Liver (tissue), 9 donors: Measurements from ENCODE around the gene ATP8B3. TPM values are rescaled to one million over a fixed set of nuclear protein-coding genes. Genes with fewer than 3 reads are reported as not detected.

Experiments used
- DNase-seq: peaks from one replicate; pipeline ENCODE4 v3.0.0-alpha.2; 2017; ENCODE audit warnings: low spot score
- H3K27ac ChIP-seq, 2 donors: one replicate each; pipeline ENCODE4 v1.7.0; 2013; ENCODE audit warnings: inconsistent platforms in 2 of 2, low read length in 2 of 2, control low read depth in 1 of 2, low read depth in 1 of 2, mild to moderate bottlenecking in 1 of 2
- H3K27me3 ChIP-seq, 4 donors: one replicate each; pipeline versions ENCODE4 v1.6.1 to v1.7.0; 2013; ENCODE audit warnings: low read length in 3 of 4, inconsistent platforms in 1 of 4, mild to moderate bottlenecking in 1 of 4, moderate library complexity in 1 of 4; ENCODE audit not compliant: control insufficient read depth in 4 of 4, insufficient read depth in 4 of 4
- H3K36me3 ChIP-seq, 4 donors: one replicate each; pipeline versions ENCODE4 v1.6.1 to v1.7.0; 2013; ENCODE audit warnings: low read length in 3 of 4, mild to moderate bottlenecking in 3 of 4, low read depth in 1 of 4, moderate library complexity in 1 of 4; ENCODE audit not compliant: control insufficient read depth in 4 of 4, insufficient read depth in 3 of 4
- H3K4me1 ChIP-seq, 4 donors: one replicate each; pipeline versions ENCODE4 v1.6.1 to v1.7.0; 2013; ENCODE audit warnings: low read length in 3 of 4, mild to moderate bottlenecking in 3 of 4, moderate library complexity in 1 of 4; ENCODE audit not compliant: control insufficient read depth in 4 of 4, insufficient read depth in 4 of 4
- H3K4me3 ChIP-seq, 3 donors: one replicate each; pipeline versions ENCODE4 v1.6.1 to v1.7.0; 2013; ENCODE audit warnings: low read length in 3 of 3, control low read depth in 1 of 3, low read depth in 1 of 3, mild to moderate bottlenecking in 1 of 3
- H3K9ac ChIP-seq, 2 donors: one replicate each; pipeline ENCODE4 v1.7.0; 2013; ENCODE audit warnings: low read length in 2 of 2, mild to moderate bottlenecking in 2 of 2, moderate library complexity in 2 of 2, control low read depth in 1 of 2, low read depth in 1 of 2
- H3K9me3 ChIP-seq, 4 donors: one replicate each; pipeline versions ENCODE4 v1.6.1 to v1.7.0; 2013; ENCODE audit warnings: low read length in 3 of 4; ENCODE audit not compliant: control insufficient read depth in 4 of 4
- ATF3 ChIP-seq: IDR thresholded peaks from 2 replicates; pipeline ENCODE4 v1.6.1; 2016; ENCODE audit warnings: antibody characterized with exemption
- EGR1 ChIP-seq, 2 donors: IDR thresholded peaks; 2 replicates each; pipeline ENCODE4 v1.6.1; 2016 to 2018; ENCODE audit warnings: antibody characterized with exemption in 2 of 2, low read depth in 2 of 2
- FOXA1 ChIP-seq: IDR thresholded peaks from 2 replicates; pipeline ENCODE4 v1.6.1; 2016; ENCODE audit warnings: antibody characterized with exemption
- FOXA2 ChIP-seq: IDR thresholded peaks from 2 replicates; pipeline ENCODE4 v1.6.1; 2016; ENCODE audit warnings: antibody characterized with exemption
- GABPA ChIP-seq, 2 donors: IDR thresholded peaks in 1 of 2; conservative IDR thresholded peaks in 1 of 2; 2 replicates each; pipeline ENCODE4 v1.6.1; 2016; ENCODE audit warnings: antibody characterized with exemption in 2 of 2, mild to moderate bottlenecking in 1 of 2, moderate library complexity in 1 of 2
- HNF4A ChIP-seq, 2 donors: conservative IDR thresholded peaks; 2 replicates each; pipeline ENCODE4 v1.6.1; 2016; ENCODE audit warnings: antibody characterized with exemption in 2 of 2, mild to moderate bottlenecking in 2 of 2
- HNF4G ChIP-seq: IDR thresholded peaks from 2 replicates; pipeline ENCODE4 v1.6.1; 2016; ENCODE audit warnings: antibody characterized with exemption
- JUND ChIP-seq, 2 donors: IDR thresholded peaks; 2 replicates each; pipeline ENCODE4 v1.6.1; 2016; ENCODE audit warnings: antibody characterized with exemption in 2 of 2
- NR2F2 ChIP-seq: IDR thresholded peaks from 2 replicates; pipeline ENCODE4 v1.6.1; 2016; ENCODE audit warnings: antibody characterized with exemption
- RXRA ChIP-seq, 2 donors: IDR thresholded peaks; 2 replicates each; pipeline ENCODE4 v1.6.1; 2017 to 2018; ENCODE audit warnings: antibody characterized with exemption in 2 of 2, mild to moderate bottlenecking in 1 of 2
- SP1 ChIP-seq: IDR thresholded peaks from 2 replicates; pipeline ENCODE4 v1.6.1; 2018; ENCODE audit warnings: antibody characterized with exemption, mild to moderate bottlenecking
- TAF1 ChIP-seq: conservative IDR thresholded peaks from 2 replicates; pipeline ENCODE4 v1.6.1; 2016; ENCODE audit warnings: antibody characterized with exemption, mild to moderate bottlenecking
- YY1 ChIP-seq: IDR thresholded peaks from 2 replicates; pipeline ENCODE4 v1.6.1; 2016; ENCODE audit warnings: antibody characterized with exemption, mild to moderate bottlenecking
- ZBTB33 ChIP-seq: IDR thresholded peaks from 2 replicates; pipeline ENCODE4 v1.6.1; 2016; ENCODE audit warnings: antibody characterized with exemption
- WGBS: extraction: QIAGEN DNeasy Blood & Tissue Kit; methylation state at CpG from one replicate; pipeline ENCODE4 v1.1.7; 2013; 5-methylcytosine and 5-hydroxymethylcytosine counted together
- polyA plus RNA-seq, 2 donors: library from polyadenylated mRNA; stranded (reverse) in 1 of 2; unstranded in 1 of 2; fragments of 200-250 nt in 1 of 2; fragments of >200 nt in 1 of 2; fragmentation: Nextera tagmentation in 1 of 2; extraction: Ambion mirVana in 1 of 2; gene quantifications; one replicate each; pipeline versions ENCODE4 v1.2.1 to v1.2.3, GENCODE V29; 2013 to 2015
- total RNA-seq, 2 donors: library from RNA; depleted of rRNA; stranded (reverse); fragments of >200 nt; gene quantifications; one replicate each; pipeline ENCODE4 v1.2.3, GENCODE V29; 2014
- TF ChIP-seq, protein P1 (sequence below): IDR thresholded peaks from 2 replicates; pipeline ENCODE4 v1.6.1; 2016; ENCODE audit warnings: antibody characterized with exemption, mild to moderate bottlenecking
- TF ChIP-seq, protein P2 (sequence below): IDR thresholded peaks from 2 replicates; pipeline ENCODE4 v1.6.1; 2016; ENCODE audit warnings: antibody characterized with exemption
- TF ChIP-seq, protein P3 (sequence below): fragments of 150-350 bp; IDR thresholded peaks from 2 replicates; pipeline ENCODE4 v1.5.1; 2017; ENCODE audit warnings: improper control_type of control experiment, low read depth, low read length; ENCODE audit not compliant: missing input control
- donor health status: healthy.
- donor health status: healthy.
- donor health status: healthy.
- donor health status: healthy.
- donor health status: healthy.

The ATP8B3 gene
- total and polyA plus RNA-seq, 4 donors = 0.42 to 3.1 (median 0.52) TPM

DNA sequence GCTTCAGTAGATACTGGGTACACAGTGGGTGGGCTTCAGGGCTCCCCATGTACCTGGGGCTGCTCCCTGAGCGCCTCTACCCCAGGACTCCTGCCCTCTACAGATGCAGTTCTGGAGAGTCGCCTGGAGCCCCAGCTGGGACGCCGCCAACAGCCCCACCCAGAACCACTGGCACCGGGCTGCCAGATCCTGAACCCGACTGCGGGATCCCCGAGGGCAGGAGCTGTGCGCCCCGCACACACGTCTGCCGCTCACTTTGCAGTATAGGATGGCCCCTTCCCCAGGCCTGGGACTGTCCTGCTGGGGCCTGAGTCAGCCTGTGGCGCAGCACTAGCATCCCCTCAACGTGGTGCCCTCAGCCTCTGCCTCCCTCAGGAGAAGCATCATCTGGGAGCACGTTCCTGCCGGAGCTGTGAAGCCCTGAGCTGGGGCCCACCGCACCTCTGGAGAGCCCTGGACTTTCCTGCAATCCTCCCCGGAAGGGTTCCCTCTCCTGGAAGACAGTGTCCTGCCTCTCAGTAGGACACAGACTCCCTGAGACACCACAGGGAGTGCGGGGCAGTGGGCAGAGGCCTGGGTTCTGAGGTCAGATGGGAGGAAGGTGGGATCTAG is 32.5 kb upstream of the ATP8B3 start:
- Histone ChIP-seq H3K9me3 (no peaks in the 10 kb centered on the region), H3K9ac (no peak overlapping the region), H3K27me3 (no peaks in the 10 kb centered on the region), H3K36me3 (no peaks in the 10 kb centered on the region), H3K27ac (no peak overlapping the region), H3K4me3 (no peak overlapping the region), H3K4me1 (peaks cover 15 to 79% (median 68%) of the 10 kb centered on the region in 4 donors)
- no peak for DNase-seq
- 78% methylated on average over 19 of the region's 19 CpGs for WGBS
- TF ChIP-seq EGR1 (IDR thresholded peaks at IDR 0.05; ENCODE audit: low read depth in 2 of 2) (no peak), NR2F2 (no peak), HNF4A (conservative IDR thresholded peaks at IDR 0.05) (no peak), GABPA (IDR thresholded peaks at IDR 0.05 in 1 of 2, conservative IDR thresholded peaks at IDR 0.05 in 1 of 2) (no peak), ATF3 (no peak), YY1 (no peak), FOXA2 (no peak), HNF4G (no peak), SP1 (no peak), RXRA (IDR thresholded peaks at IDR 0.05) (no peak)
- TF ChIP-seq, protein P1, sequence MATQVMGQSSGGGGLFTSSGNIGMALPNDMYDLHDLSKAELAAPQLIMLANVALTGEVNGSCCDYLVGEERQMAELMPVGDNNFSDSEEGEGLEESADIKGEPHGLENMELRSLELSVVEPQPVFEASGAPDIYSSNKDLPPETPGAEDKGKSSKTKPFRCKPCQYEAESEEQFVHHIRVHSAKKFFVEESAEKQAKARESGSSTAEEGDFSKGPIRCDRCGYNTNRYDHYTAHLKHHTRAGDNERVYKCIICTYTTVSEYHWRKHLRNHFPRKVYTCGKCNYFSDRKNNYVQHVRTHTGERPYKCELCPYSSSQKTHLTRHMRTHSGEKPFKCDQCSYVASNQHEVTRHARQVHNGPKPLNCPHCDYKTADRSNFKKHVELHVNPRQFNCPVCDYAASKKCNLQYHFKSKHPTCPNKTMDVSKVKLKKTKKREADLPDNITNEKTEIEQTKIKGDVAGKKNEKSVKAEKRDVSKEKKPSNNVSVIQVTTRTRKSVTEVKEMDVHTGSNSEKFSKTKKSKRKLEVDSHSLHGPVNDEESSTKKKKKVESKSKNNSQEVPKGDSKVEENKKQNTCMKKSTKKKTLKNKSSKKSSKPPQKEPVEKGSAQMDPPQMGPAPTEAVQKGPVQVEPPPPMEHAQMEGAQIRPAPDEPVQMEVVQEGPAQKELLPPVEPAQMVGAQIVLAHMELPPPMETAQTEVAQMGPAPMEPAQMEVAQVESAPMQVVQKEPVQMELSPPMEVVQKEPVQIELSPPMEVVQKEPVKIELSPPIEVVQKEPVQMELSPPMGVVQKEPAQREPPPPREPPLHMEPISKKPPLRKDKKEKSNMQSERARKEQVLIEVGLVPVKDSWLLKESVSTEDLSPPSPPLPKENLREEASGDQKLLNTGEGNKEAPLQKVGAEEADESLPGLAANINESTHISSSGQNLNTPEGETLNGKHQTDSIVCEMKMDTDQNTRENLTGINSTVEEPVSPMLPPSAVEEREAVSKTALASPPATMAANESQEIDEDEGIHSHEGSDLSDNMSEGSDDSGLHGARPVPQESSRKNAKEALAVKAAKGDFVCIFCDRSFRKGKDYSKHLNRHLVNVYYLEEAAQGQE = no peak
- TF ChIP-seq, protein P2, sequence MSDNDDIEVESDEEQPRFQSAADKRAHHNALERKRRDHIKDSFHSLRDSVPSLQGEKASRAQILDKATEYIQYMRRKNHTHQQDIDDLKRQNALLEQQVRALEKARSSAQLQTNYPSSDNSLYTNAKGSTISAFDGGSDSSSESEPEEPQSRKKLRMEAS = no peak

GRCh38 chr19:1843646-1844394 is 31.7 kb upstream of the ATP8B3 start:
- no peak for DNase-seq
- Histone ChIP-seq H3K9ac (no peak overlapping the region), H3K9me3 (no peaks in the 10 kb centered on the region), H3K36me3 (no peaks in the 10 kb centered on the region), H3K4me3 (no peak overlapping the region), H3K27me3 (no peaks in the 10 kb centered on the region), H3K4me1 (peaks cover 18 to 87% (median 74%) of the 10 kb centered on the region in 4 donors), H3K27ac (no peak overlapping the region)
- TF ChIP-seq, protein P1 = no peak
- TF ChIP-seq EGR1 (IDR thresholded peaks at IDR 0.05; ENCODE audit: low read depth in 2 of 2) (no peak), FOXA1 (no peak), FOXA2 (no peak), YY1 (no peak), GABPA (IDR thresholded peaks at IDR 0.05 in 1 of 2, conservative IDR thresholded peaks at IDR 0.05 in 1 of 2) (no peak), TAF1 (no peak), SP1 (no peak), NR2F2 (no peak), HNF4G (no peak), HNF4A (conservative IDR thresholded peaks at IDR 0.05) (no peak), JUND (IDR thresholded peaks at IDR 0.05) (no peak), RXRA (IDR thresholded peaks at IDR 0.05) (no peak), ZBTB33 (no peak), ATF3 (no peak)
- TF ChIP-seq, protein P3, sequence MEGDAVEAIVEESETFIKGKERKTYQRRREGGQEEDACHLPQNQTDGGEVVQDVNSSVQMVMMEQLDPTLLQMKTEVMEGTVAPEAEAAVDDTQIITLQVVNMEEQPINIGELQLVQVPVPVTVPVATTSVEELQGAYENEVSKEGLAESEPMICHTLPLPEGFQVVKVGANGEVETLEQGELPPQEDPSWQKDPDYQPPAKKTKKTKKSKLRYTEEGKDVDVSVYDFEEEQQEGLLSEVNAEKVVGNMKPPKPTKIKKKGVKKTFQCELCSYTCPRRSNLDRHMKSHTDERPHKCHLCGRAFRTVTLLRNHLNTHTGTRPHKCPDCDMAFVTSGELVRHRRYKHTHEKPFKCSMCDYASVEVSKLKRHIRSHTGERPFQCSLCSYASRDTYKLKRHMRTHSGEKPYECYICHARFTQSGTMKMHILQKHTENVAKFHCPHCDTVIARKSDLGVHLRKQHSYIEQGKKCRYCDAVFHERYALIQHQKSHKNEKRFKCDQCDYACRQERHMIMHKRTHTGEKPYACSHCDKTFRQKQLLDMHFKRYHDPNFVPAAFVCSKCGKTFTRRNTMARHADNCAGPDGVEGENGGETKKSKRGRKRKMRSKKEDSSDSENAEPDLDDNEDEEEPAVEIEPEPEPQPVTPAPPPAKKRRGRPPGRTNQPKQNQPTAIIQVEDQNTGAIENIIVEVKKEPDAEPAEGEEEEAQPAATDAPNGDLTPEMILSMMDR = no peak
- WGBS = 83% methylated on average over 25 of the region's 25 CpGs
